SK-N-SH (cell line): ENCODE data around the gene C1QTNF5. TPM values are rescaled to one million over a fixed set of nuclear protein-coding genes. Genes with fewer than 3 reads are reported as not detected.

Source experiments
- CTCF ChIA-PET: fragments of 300-600, 350-600 bp; formaldehyde crosslinking; extraction: SDS; loops from one replicate; lab custom pipeline; 2021; lab: Yijun Ruan, JAX
- POLR2A ChIA-PET: fragments of 350-600 bp; sonication (Branson Sonifier 250); formaldehyde crosslinking; extraction: SDS; loops from one replicate; lab custom pipeline; 2020; ENCODE audit warnings: antibody characterized with exemption, inconsistent platforms; lab: Yijun Ruan, JAX
- DNase-seq: peaks from one replicate; pipeline ENCODE4 v3.0.0; 2012
- H2AFZ ChIP-seq: fragments of 200-600 bp; sonication (generic); 2 replicates; pipeline ENCODE4 v1.8.1; 2016; ENCODE audit warnings: antibody characterized with exemption, mild to moderate bottlenecking, low read depth
- H3F3A ChIP-seq: fragments of 200-600 bp; sonication (generic); replicated peaks from 2 replicates; pipeline ENCODE3; 2016; ENCODE audit warnings: antibody characterized with exemption, mild to moderate bottlenecking; ENCODE audit not compliant: insufficient read depth
- H3K27ac ChIP-seq, 2 experiments: fragments of 200-500 bp in 1 of 2; fragments of 200-600 bp in 1 of 2; sonication (Bioruptor generic) in 1 of 2; sonication (generic), shearing (Covaris generic) in 1 of 2; 2 replicates each; pipeline versions ENCODE4 v1.5.1 to v1.6.1; 2014 to 2016; ENCODE audit warnings: low read depth in 2 of 2, inconsistent platforms in 1 of 2, low read length in 1 of 2, mild to moderate bottlenecking in 1 of 2, mixed read lengths in 1 of 2
- H3K27me3 ChIP-seq: fragments of 200-600 bp; sonication (generic), shearing (Covaris generic); 2 replicates; pipeline ENCODE4 v1.6.1; 2016; ENCODE audit warnings: mixed run types; ENCODE audit not compliant: insufficient read depth
- H3K36me3 ChIP-seq, 2 experiments: fragments of 200-500 bp in 1 of 2; fragments of 200-600 bp in 1 of 2; sonication (Bioruptor generic) in 1 of 2; sonication (generic) in 1 of 2; replicated peaks in 1 of 2; 2 replicates each; pipeline versions ENCODE3 to v1.5.1; 2014 to 2016; ENCODE audit warnings: low read length in 1 of 2, mild to moderate bottlenecking in 1 of 2; ENCODE audit not compliant: insufficient read depth in 2 of 2, control insufficient read depth in 1 of 2
- H3K4me1 ChIP-seq, 2 experiments: fragments of 200-500 bp in 1 of 2; fragments of 200-600 bp in 1 of 2; sonication (Bioruptor generic) in 1 of 2; sonication (generic), shearing (Covaris generic) in 1 of 2; 2 replicates each; pipeline versions ENCODE4 v1.5.1 to v1.6.1; 2014 to 2016; ENCODE audit warnings: low read depth in 1 of 2, low read length in 1 of 2, mixed run types in 1 of 2; ENCODE audit not compliant: insufficient read depth in 2 of 2, control insufficient read depth in 1 of 2
- H3K4me2 ChIP-seq: fragments of 200-600 bp; sonication (generic), shearing (Covaris generic); 2 replicates; pipeline ENCODE4 v1.6.1; 2017; ENCODE audit warnings: mixed run types
- H3K4me3 ChIP-seq, 2 experiments: fragments of 200-500 bp in 1 of 2; fragments of 200-600 bp in 1 of 2; sonication (Bioruptor generic) in 1 of 2; sonication (generic), shearing (Covaris generic) in 1 of 2; 2 replicates each; pipeline versions ENCODE4 v1.5.1 to v1.8.1; 2014 to 2016; ENCODE audit warnings: low read depth in 2 of 2, inconsistent platforms in 1 of 2, low read length in 1 of 2, mild to moderate bottlenecking in 1 of 2, mixed read lengths in 1 of 2, moderate library complexity in 1 of 2
- H3K79me2 ChIP-seq: fragments of 200-600 bp; sonication (generic); 2 replicates; pipeline ENCODE4 v1.8.1; 2017; ENCODE audit warnings: mild to moderate bottlenecking; ENCODE audit not compliant: insufficient read depth
- H3K9ac ChIP-seq: fragments of 200-600 bp; sonication (generic); 2 replicates; pipeline ENCODE4 v1.6.1; 2017; ENCODE audit warnings: mixed run types
- H3K9me2 ChIP-seq: fragments of 200-600 bp; sonication (generic); 2 replicates; pipeline ENCODE4 v1.6.1; 2017; ENCODE audit warnings: mixed run types
- H3K9me3 ChIP-seq: fragments of 200-600 bp; sonication (generic); 2 replicates; pipeline ENCODE4 v1.6.1; 2017; ENCODE audit warnings: mixed run types, mild to moderate bottlenecking, moderate library complexity
- H4K20me1 ChIP-seq: fragments of 200-600 bp; sonication (generic); 2 replicates; pipeline ENCODE4 v1.6.1; 2017; ENCODE audit warnings: mild to moderate bottlenecking, mixed run types; ENCODE audit not compliant: insufficient read depth
- CTCF ChIP-seq: fragments of 200-600 bp; sonication (generic); IDR thresholded peaks from 2 replicates; pipeline ENCODE4 v1.6.1; 2017; ENCODE audit warnings: antibody characterized with exemption, mild to moderate bottlenecking, moderate library complexity
- ELF1 ChIP-seq: IDR thresholded peaks from 2 replicates; pipeline ENCODE4 v1.4.0; 2012
- EP300 ChIP-seq, 2 experiments: IDR thresholded peaks; 2 replicates each; pipeline versions ENCODE4 v1.4.0 to v1.6.1; 2012; ENCODE audit warnings: borderline replicate concordance in 1 of 2, low read depth in 1 of 2, low read length in 1 of 2
- EZH2phosphoT487 ChIP-seq: fragments of 200-600 bp; sonication (generic); IDR thresholded peaks from 2 replicates; pipeline ENCODE4 v1.6.1; 2017; ENCODE audit warnings: low read depth, mixed run types, mild to moderate bottlenecking, antibody characterized with exemption, moderate library complexity, borderline replicate concordance
- GATA2 ChIP-seq: sonication (generic); formaldehyde crosslinking; IDR thresholded peaks from 2 replicates; pipeline ENCODE4 v1.5.0; 2020; ENCODE audit warnings: mild to moderate bottlenecking, missing genetic modification reagents
- MXI1 ChIP-seq: IDR thresholded peaks from 2 replicates; pipeline ENCODE4 v1.6.1; 2012; ENCODE audit warnings: mild to moderate bottlenecking, low read depth, low read length, improper control_type of control experiment
- POLR2AphosphoS5 ChIP-seq: IDR thresholded peaks from 2 replicates; pipeline ENCODE4 v1.6.1; 2012; ENCODE audit warnings: low read depth, low read length
- REST ChIP-seq: IDR thresholded peaks from 2 replicates; pipeline ENCODE4 v1.6.1; 2012; ENCODE audit warnings: mild to moderate bottlenecking, low read depth, low read length, moderate library complexity
- RFX5 ChIP-seq: IDR thresholded peaks from 2 replicates; pipeline ENCODE4 v1.6.1; 2012; ENCODE audit warnings: mild to moderate bottlenecking, improper control_type of control experiment, low read length
- SIN3A ChIP-seq: IDR thresholded peaks from 2 replicates; pipeline ENCODE4 v1.6.1; 2012; ENCODE audit warnings: low read depth, mild to moderate bottlenecking, low read length, moderate library complexity, borderline replicate concordance
- SMC3 ChIP-seq: IDR thresholded peaks from 2 replicates; pipeline ENCODE4 v1.6.1; 2012; ENCODE audit warnings: low read depth, low read length, improper control_type of control experiment
- YY1 ChIP-seq: IDR thresholded peaks from 2 replicates; pipeline ENCODE4 v1.4.0; 2012; ENCODE audit warnings: low read depth, mild to moderate bottlenecking
- ZBTB33 ChIP-seq: IDR thresholded peaks from 2 replicates; pipeline ENCODE4 v1.4.0; 2012; ENCODE audit warnings: low read depth, borderline replicate concordance
- WGBS: methylation state at CpG from one replicate; pipeline ENCODE4 v1.1.6; 2017; ENCODE audit warnings: low lambda C conversion rate; 5-methylcytosine and 5-hydroxymethylcytosine counted together
- polyA plus RNA-seq, 3 experiments: library from polyadenylated mRNA; depleted of rRNA; stranded (reverse); fragments of >200 nt; gene quantifications; 2 replicates each; pipeline ENCODE4 v1.2.3, GENCODE V29; 2012

Gene C1QTNF5
- polyA plus RNA-seq, 1 of the 3 experiments (the other 2 are of a cell fraction): 0.71 TPM

GRCh38 chr11:119305556-119306372 lies 34.9 kb downstream of the C1QTNF5 start:
- Histone ChIP-seq H3K9me2 (no peaks in the 10 kb centered on the region), H3K4me1 (no peaks in the 10 kb centered on the region), H4K20me1 (no peaks in the 10 kb centered on the region), H3K4me2 (no peak overlapping the region), H3K36me3 (peaks cover 27 to 63% of the 10 kb centered on the region in 2 experiments), H3K27me3 (no peaks in the 10 kb centered on the region), H2AFZ (no peak overlapping the region), H3K4me3 (no peak overlapping the region), H3K9ac (no peak overlapping the region), H3K9me3 (no peaks in the 10 kb centered on the region), H3F3A (peaks cover 15% of the 10 kb centered on the region), H3K79me2 (no peaks in the 10 kb centered on the region), H3K27ac (no peak overlapping the region)
- DNase-seq: no peak
- ChIA-PET CTCF (interaction anchor here (0.6 to 2.4 kb wide), 7 partner anchors 11 to 137 kb away, joined by 3 to 11 read pairs (median 5); partner anchors contain the start of gene MCAM), POLR2A (no interaction called here)
- WGBS: 94% methylated on average over 5 of the region's 7 CpGs
- no peak for TF ChIP-seq POLR2AphosphoS5
- no peak for TF ChIP-seq EP300 (IDR thresholded peaks at IDR 0.05; ENCODE audit: borderline replicate concordance in 1 of 2, low read depth in 1 of 2, low read length in 1 of 2)
- TF ChIP-seq REST: no peak
- TF ChIP-seq YY1: no peak
- TF ChIP-seq SMC3: no peak
- TF ChIP-seq MXI1: no peak
- no peak for TF ChIP-seq ZBTB33
- TF ChIP-seq GATA2: no peak
- TF ChIP-seq CTCF: no peak
- TF ChIP-seq EZH2phosphoT487: no peak
- TF ChIP-seq SIN3A: no peak
- TF ChIP-seq ELF1: no peak
- no peak for TF ChIP-seq RFX5
